HEK293 (cell line): ENCODE measurements around the gene NUCKS1.

Source experiments
- GLI2 ChIP-seq: fragments of 450-650 bp; formaldehyde crosslinking; IDR thresholded peaks from 2 replicates; pipeline ENCODE4; 2017; ENCODE audit warnings: missing biosample characterization, missing genetic modification characterization, low read depth, borderline replicate concordance
- HOXC10 ChIP-seq: sonication (generic); formaldehyde crosslinking; IDR thresholded peaks from 2 replicates; pipeline ENCODE4 v1.8.1; 2023; ENCODE audit warnings: mild to moderate bottlenecking, missing genetic modification reagents
- KLF10 ChIP-seq: fragments of 450-650 bp; IDR thresholded peaks from 2 replicates; pipeline ENCODE4 v1.5.1; 2018; ENCODE audit warnings: missing biosample characterization, mild to moderate bottlenecking, missing genetic modification characterization
- KLF16 ChIP-seq: fragments of 450-650 bp; formaldehyde crosslinking; IDR thresholded peaks from 2 replicates; pipeline ENCODE4 v1.5.1; 2017; ENCODE audit warnings: missing biosample characterization, missing genetic modification characterization
- PATZ1 ChIP-seq: fragments of 450-650 bp; formaldehyde crosslinking; IDR thresholded peaks from 2 replicates; pipeline ENCODE4 v1.5.1; 2016; ENCODE audit warnings: missing biosample characterization, missing genetic modification characterization
- PRDM10 ChIP-seq: fragments of 450-650 bp; formaldehyde crosslinking; IDR thresholded peaks from 2 replicates; pipeline ENCODE4 v1.5.1; 2016; ENCODE audit warnings: missing biosample characterization, missing genetic modification characterization
- SP3 ChIP-seq: fragments of 450-650 bp; formaldehyde crosslinking; IDR thresholded peaks from 2 replicates; pipeline ENCODE4 v1.5.1; 2016; ENCODE audit warnings: missing biosample characterization, missing genetic modification characterization
- ZBTB21 ChIP-seq: fragments of 450-650 bp; formaldehyde crosslinking; IDR thresholded peaks from 2 replicates; pipeline ENCODE4 v1.5.1; 2017; ENCODE audit warnings: missing biosample characterization, missing genetic modification characterization
- ZBTB7A ChIP-seq: fragments of 450-650 bp; formaldehyde crosslinking; IDR thresholded peaks from 2 replicates; pipeline ENCODE4 v1.5.1; 2016; ENCODE audit warnings: low read depth, missing biosample characterization, missing genetic modification characterization
- ZNF138 ChIP-seq: fragments of 450-650 bp; formaldehyde crosslinking; IDR thresholded peaks from 2 replicates; pipeline ENCODE4 v1.5.1; 2016; ENCODE audit warnings: missing biosample characterization, missing genetic modification characterization, borderline replicate concordance
- ZNF157 ChIP-seq: fragments of 450-650 bp; formaldehyde crosslinking; IDR thresholded peaks from 2 replicates; pipeline ENCODE4 v1.5.1; 2016; ENCODE audit warnings: missing biosample characterization, missing genetic modification characterization
- ZNF274 ChIP-seq, 2 experiments: fragments of 200-500 bp in 1 of 2; fragments of 450-650 bp in 1 of 2; sonication (Bioruptor generic) in 1 of 2; formaldehyde crosslinking in 1 of 2; IDR thresholded peaks; 2 replicates each; pipeline versions ENCODE4 v1.5.1 to v1.6.1; 2014 to 2016; ENCODE audit warnings: borderline replicate concordance in 1 of 2, inconsistent platforms in 1 of 2, low read length in 1 of 2, missing biosample characterization in 1 of 2, missing genetic modification characterization in 1 of 2
- ZNF280D ChIP-seq: fragments of 450-650 bp; formaldehyde crosslinking; IDR thresholded peaks from 2 replicates; pipeline ENCODE4 v1.5.1; 2016; ENCODE audit warnings: missing biosample characterization, missing genetic modification characterization
- ZNF324 ChIP-seq: fragments of 450-650 bp; formaldehyde crosslinking; IDR thresholded peaks from 2 replicates; pipeline ENCODE4 v1.5.1; 2016; ENCODE audit warnings: missing biosample characterization, missing genetic modification characterization
- ZNF510 ChIP-seq: fragments of 450-650 bp; formaldehyde crosslinking; IDR thresholded peaks from 2 replicates; pipeline ENCODE4 v1.5.1; 2018; ENCODE audit warnings: mild to moderate bottlenecking, missing genetic modification characterization, missing biosample characterization; ENCODE audit not compliant: insufficient replicate concordance
- ZNF555 ChIP-seq: fragments of 450-650 bp; formaldehyde crosslinking; conservative IDR thresholded peaks from 2 replicates; pipeline ENCODE4 v1.5.1; 2017; ENCODE audit warnings: missing biosample characterization, mild to moderate bottlenecking, missing genetic modification characterization, inconsistent platforms
- ZNF561 ChIP-seq: fragments of 450-650 bp; IDR thresholded peaks from 2 replicates; pipeline ENCODE4 v1.5.1; 2018; ENCODE audit warnings: missing biosample characterization, missing genetic modification characterization, borderline replicate concordance
- ZNF701 ChIP-seq: fragments of 450-650 bp; formaldehyde crosslinking; IDR thresholded peaks from 2 replicates; pipeline ENCODE4 v1.5.1; 2016; ENCODE audit warnings: missing biosample characterization, missing genetic modification characterization
- ZNF707 ChIP-seq: fragments of 450-650 bp; formaldehyde crosslinking; IDR thresholded peaks from 2 replicates; pipeline ENCODE4 v1.5.1; 2016; ENCODE audit warnings: missing biosample characterization, missing genetic modification characterization
- TF ChIP-seq, protein P1 (sequence below): fragments of 450-650 bp; formaldehyde crosslinking; IDR thresholded peaks from 2 replicates; pipeline ENCODE4 v1.5.1; 2016; ENCODE audit warnings: missing biosample characterization, missing genetic modification characterization
- TF ChIP-seq, protein P2 (sequence below): fragments of 450-650 bp; formaldehyde crosslinking; conservative IDR thresholded peaks from 2 replicates; pipeline ENCODE4 v1.5.1; 2016; ENCODE audit warnings: low read depth, missing biosample characterization, missing genetic modification characterization

NUCKS1 gene

GRCh38 chr1:205739348-205740160, 10.4 kb downstream of the NUCKS1 start (continued):
- TF ChIP-seq PATZ1 (tag by site-specific recombination) = 0 out of 2 replicates have a peak, but pooled peaks have one; percentile 12
- TF ChIP-seq ZNF157 (tag by site-specific recombination) = no peak
- TF ChIP-seq ZBTB21 = no peak
- TF ChIP-seq, protein P1, sequence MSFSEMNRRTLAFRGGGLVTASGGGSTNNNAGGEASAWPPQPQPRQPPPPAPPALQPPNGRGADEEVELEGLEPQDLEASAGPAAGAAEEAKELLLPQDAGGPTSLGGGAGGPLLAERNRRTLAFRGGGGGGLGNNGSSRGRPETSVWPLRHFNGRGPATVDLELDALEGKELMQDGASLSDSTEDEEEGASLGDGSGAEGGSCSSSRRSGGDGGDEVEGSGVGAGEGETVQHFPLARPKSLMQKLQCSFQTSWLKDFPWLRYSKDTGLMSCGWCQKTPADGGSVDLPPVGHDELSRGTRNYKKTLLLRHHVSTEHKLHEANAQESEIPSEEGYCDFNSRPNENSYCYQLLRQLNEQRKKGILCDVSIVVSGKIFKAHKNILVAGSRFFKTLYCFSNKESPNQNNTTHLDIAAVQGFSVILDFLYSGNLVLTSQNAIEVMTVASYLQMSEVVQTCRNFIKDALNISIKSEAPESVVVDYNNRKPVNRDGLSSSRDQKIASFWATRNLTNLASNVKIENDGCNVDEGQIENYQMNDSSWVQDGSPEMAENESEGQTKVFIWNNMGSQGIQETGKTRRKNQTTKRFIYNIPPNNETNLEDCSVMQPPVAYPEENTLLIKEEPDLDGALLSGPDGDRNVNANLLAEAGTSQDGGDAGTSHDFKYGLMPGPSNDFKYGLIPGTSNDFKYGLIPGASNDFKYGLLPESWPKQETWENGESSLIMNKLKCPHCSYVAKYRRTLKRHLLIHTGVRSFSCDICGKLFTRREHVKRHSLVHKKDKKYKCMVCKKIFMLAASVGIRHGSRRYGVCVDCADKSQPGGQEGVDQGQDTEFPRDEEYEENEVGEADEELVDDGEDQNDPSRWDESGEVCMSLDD = no peak
- TF ChIP-seq ZNF707 (tag by site-specific recombination) = no peak
- no peak for TF ChIP-seq ZBTB7A (tag by site-specific recombination)
- TF ChIP-seq ZNF561 = 0 out of 2 replicates have a peak, but pooled peaks have one; percentile 17
- peak; percentile 69 for TF ChIP-seq PRDM10 (tag by site-specific recombination)
- no peak for TF ChIP-seq ZNF274 (IDR thresholded peaks at IDR 0.05; ENCODE audit: low read length)
- no peak for TF ChIP-seq ZNF274 (tag by site-specific recombination; IDR thresholded peaks at IDR 0.05; ENCODE audit: borderline replicate concordance)
- TF ChIP-seq SP3 (tag by site-specific recombination) = no peak
- TF ChIP-seq, protein P2, sequence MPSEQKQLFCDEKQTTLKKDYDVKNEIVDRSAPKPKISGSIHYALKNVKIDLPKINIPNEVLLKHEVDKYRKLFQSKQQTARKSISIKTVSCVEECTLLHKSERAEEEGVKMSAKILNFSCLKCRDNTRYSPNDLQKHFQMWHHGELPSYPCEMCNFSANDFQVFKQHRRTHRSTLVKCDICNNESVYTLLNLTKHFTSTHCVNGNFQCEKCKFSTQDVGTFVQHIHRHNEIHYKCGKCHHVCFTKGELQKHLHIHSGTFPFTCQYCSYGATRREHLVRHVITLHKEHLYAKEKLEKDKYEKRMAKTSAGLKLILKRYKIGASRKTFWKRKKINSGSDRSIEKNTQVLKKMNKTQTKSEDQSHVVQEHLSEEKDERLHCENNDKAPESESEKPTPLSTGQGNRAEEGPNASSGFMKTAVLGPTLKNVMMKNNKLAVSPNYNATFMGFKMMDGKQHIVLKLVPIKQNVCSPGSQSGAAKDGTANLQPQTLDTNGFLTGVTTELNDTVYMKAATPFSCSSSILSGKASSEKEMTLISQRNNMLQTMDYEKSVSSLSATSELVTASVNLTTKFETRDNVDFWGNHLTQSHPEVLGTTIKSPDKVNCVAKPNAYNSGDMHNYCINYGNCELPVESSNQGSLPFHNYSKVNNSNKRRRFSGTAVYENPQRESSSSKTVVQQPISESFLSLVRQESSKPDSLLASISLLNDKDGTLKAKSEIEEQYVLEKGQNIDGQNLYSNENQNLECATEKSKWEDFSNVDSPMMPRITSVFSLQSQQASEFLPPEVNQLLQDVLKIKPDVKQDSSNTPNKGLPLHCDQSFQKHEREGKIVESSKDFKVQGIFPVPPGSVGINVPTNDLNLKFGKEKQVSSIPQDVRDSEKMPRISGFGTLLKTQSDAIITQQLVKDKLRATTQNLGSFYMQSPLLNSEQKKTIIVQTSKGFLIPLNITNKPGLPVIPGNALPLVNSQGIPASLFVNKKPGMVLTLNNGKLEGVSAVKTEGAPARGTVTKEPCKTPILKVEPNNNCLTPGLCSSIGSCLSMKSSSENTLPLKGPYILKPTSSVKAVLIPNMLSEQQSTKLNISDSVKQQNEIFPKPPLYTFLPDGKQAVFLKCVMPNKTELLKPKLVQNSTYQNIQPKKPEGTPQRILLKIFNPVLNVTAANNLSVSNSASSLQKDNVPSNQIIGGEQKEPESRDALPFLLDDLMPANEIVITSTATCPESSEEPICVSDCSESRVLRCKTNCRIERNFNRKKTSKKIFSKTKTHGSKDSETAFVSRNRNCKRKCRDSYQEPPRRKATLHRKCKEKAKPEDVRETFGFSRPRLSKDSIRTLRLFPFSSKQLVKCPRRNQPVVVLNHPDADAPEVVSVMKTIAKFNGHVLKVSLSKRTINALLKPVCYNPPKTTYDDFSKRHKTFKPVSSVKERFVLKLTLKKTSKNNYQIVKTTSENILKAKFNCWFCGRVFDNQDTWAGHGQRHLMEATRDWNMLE (tag by site-specific recombination) = no peak
- no peak for TF ChIP-seq GLI2 (tag by site-specific recombination)
- TF ChIP-seq ZNF138 = no peak
- TF ChIP-seq KLF10 = no peak
- no peak for TF ChIP-seq ZNF555 (tag by site-specific recombination)
- TF ChIP-seq HOXC10 (CRISPR knock-in tag) = no peak
- TF ChIP-seq ZNF701 (tag by site-specific recombination) = no peak
- no peak for TF ChIP-seq ZNF280D (tag by site-specific recombination)
- TF ChIP-seq KLF16 (tag by site-specific recombination) = no peak
- peak; percentile 48; the same call in 1 of the 2 replicates for TF ChIP-seq ZNF324 (tag by site-specific recombination)
- TF ChIP-seq ZNF510 = no peak
